Stimulated activated CD8-positive, alpha-beta memory T cell treated with anti-CD3 and anti-CD28 coated beads, Interleukin-2, amount 100 ng/mL, for 1 hour (primary cell): ENCODE results near the gene SRPK3.

Source experiments
- DNase-seq, 2 donors: peaks; one replicate each; pipeline ENCODE4 v3.0.0-alpha.2; 2020; ENCODE audit warnings: low read depth in 2 of 2

The SRPK3 gene

GRCh38 chrX:153830640-153831428 lies 50.0 kb downstream of the SRPK3 start:
- no peak for DNase-seq

DNA sequence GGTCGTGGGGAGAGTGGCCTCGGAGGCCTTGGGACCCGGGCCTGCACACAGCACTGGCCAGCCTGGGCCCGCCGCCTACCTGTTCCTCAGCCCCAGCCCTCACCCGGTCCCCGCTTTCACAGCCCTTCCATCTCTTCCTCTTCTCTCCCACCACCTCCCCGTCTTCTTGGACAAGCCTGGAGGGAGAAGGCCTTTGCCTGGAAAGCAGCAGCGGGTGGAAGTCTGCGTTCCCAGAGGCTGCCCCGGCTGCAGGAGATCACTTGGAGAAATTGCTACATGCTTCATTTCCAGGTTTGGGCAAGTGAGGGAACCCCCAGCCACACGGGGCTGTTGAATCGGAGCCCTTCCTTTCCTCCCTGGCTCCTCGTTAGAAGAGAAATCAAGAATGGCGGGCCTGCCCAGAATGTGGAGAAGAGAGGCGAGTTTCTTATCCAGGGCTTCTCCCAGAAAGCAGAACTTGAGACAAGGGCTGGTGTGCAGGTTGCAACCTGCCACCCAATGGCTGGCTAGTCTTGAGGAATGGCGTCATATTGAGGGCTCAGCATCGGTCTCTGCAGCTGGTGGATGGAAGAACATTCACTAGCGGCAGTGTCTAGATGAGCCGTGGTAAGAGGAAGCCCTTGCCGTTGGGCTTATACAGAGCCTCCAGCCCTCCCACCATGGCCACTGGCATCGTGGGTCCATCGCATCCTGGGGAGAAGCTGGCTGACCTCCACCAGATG lies 50.7 kb downstream of the SRPK3 start:
- no peak for DNase-seq

DNA sequence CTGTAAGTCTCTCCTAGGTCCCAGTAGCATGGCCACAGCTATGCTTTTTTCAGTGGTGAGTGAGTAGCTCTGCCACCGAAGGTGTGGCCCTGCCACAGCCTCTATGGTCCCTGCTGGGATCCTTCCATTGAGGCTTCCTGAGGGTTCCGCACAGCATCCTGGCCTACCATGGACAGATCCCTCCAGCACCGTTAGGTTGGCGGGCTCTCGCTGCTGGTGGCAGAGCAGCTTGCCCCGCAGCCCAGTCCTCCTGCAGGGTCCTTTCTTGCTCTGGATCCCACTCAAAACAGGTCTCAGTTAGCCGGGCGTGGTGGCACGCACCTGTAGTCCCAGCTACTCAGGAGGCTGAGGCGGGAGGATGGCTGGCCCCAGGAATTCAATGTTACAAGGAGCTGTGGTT lies 51.9 kb downstream of the SRPK3 start:
- DNase-seq: no peak
